ENCODE results near the gene LEO1. TPM values are rescaled to one million over a fixed set of nuclear protein-coding genes. Genes with fewer than 3 reads are reported as not detected.
A peak's percentile ranks its signal among the peaks of the same experiment; 100 is the strongest.

LEO1 gene
- total and polyA plus RNA-seq, 7 donors: 6.2 to 18.6 (median 7.6) TPM

GRCh38 chr15:51908316-51908715 lies 63.3 kb downstream of the LEO1 start:
- Histone ChIP-seq H3K4me3 (no peak overlapping the region), H3K27ac (no peak overlapping the region), H3K4me1 (no peaks in the 10 kb centered on the region), H3K9me3 (no peaks in the 10 kb centered on the region), H3K36me3 (ENCODE audit: insufficient read depth in 1 of 2, low read depth in 1 of 2) (peaks cover 0 to 69% of the 10 kb centered on the region in 2 donors), H3K27me3 (ENCODE audit: insufficient read depth in 3 of 3, low read length in 2 of 3) (no peaks in the 10 kb centered on the region)
- ATAC-seq (no peak), DNase-seq (no peak)
- no peak for TF ChIP-seq CTCF (IDR thresholded peaks at IDR 0.05)
- intact Hi-C loops (cut with DNase I): no loop called here
- 96 to 99% (median 97%) methylated on average over 1 of the region's 1 CpG for WGBS, 3 donors

GRCh38 chr15:51907136-51907862 lies 64.3 kb downstream of the LEO1 start:
- intact Hi-C loops (cut with DNase I): no loop called here
- peaks cover 0 to 77% of the 10 kb centered on the region in 2 donors for H3K36me3 ChIP-seq (ENCODE audit: insufficient read depth in 1 of 2, low read depth in 1 of 2)
- ATAC-seq (peak in 3 of 4 donors; percentile 27 to 61 (median 46)), DNase-seq (no peak)
- H3K9me3 ChIP-seq: no peaks in the 10 kb centered on the region
- no peak for TF ChIP-seq CTCF (IDR thresholded peaks at IDR 0.05)
- no peaks in the 10 kb centered on the region for H3K27me3 ChIP-seq (ENCODE audit: insufficient read depth in 3 of 3, low read length in 2 of 3)
- WGBS, 3 donors: 75 to 90% (median 83%) methylated on average over 8 of the region's 8 CpGs
- no peak overlapping the region for H3K4me3 ChIP-seq
- H3K27ac ChIP-seq: no peak overlapping the region
- H3K4me1 ChIP-seq: no peaks in the 10 kb centered on the region

GRCh38 chr15:51904931-51905330 lies 66.6 kb downstream of the LEO1 start:
- no peak for TF ChIP-seq CTCF (IDR thresholded peaks at IDR 0.05)
- ATAC-seq: no peak
- H3K36me3 ChIP-seq (ENCODE audit: insufficient read depth in 1 of 2, low read depth in 1 of 2): peaks cover 0 to 81% of the 10 kb centered on the region in 2 donors
- 71 to 80% (median 78%) methylated on average over 4 of the region's 4 CpGs for WGBS, 3 donors
- no peak overlapping the region for H3K27ac ChIP-seq
- no peak for DNase-seq
- no peaks in the 10 kb centered on the region for H3K27me3 ChIP-seq (ENCODE audit: insufficient read depth in 3 of 3, low read length in 2 of 3)
- no peak overlapping the region for H3K4me3 ChIP-seq
- intact Hi-C loops (cut with DNase I): no loop called here
- H3K9me3 ChIP-seq: no peaks in the 10 kb centered on the region
- H3K4me1 ChIP-seq: no peaks in the 10 kb centered on the region

GRCh38 chr15:51904421-51904820 lies 67.2 kb downstream of the LEO1 start:
- intact Hi-C loops (cut with DNase I): no loop called here
- ATAC-seq (no peak), DNase-seq (no peak)
- H3K9me3 ChIP-seq: no peaks in the 10 kb centered on the region
- 74 to 83% (median 83%) methylated on average over 3 of the region's 3 CpGs for WGBS, 3 donors
- no peaks in the 10 kb centered on the region for H3K4me1 ChIP-seq
- H3K4me3 ChIP-seq: no peak overlapping the region
- H3K27me3 ChIP-seq (ENCODE audit: insufficient read depth in 3 of 3, low read length in 2 of 3): no peaks in the 10 kb centered on the region
- peaks cover 0 to 81% of the 10 kb centered on the region in 2 donors for H3K36me3 ChIP-seq (ENCODE audit: insufficient read depth in 1 of 2, low read depth in 1 of 2)
- H3K27ac ChIP-seq: no peak overlapping the region
- no peak for TF ChIP-seq CTCF (IDR thresholded peaks at IDR 0.05)

GRCh38 chr15:51889486-51889885 lies 82.1 kb downstream of the LEO1 start:
- Histone ChIP-seq H3K4me3 (no peak overlapping the region), H3K9me3 (no peaks in the 10 kb centered on the region), H3K27me3 (ENCODE audit: insufficient read depth in 3 of 3, low read length in 2 of 3) (no peaks in the 10 kb centered on the region), H3K4me1 (no peaks in the 10 kb centered on the region), H3K36me3 (ENCODE audit: insufficient read depth in 1 of 2, low read depth in 1 of 2) (peaks cover 0 to 41% of the 10 kb centered on the region in 2 donors), H3K27ac (no peak overlapping the region)
- intact Hi-C loops (cut with DNase I): loop anchor here in 1 of 2 donors (10.0 kb wide), 4 partner anchors 55 to 335 kb away; no protein-coding TSS in a partner anchor
- ATAC-seq (no peak), DNase-seq (no peak)
- no peak for TF ChIP-seq CTCF (IDR thresholded peaks at IDR 0.05)
- WGBS, 3 donors: 90 to 95% (median 94%) methylated on average over 2 of the region's 2 CpGs

Measured in psoas muscle (tissue), 8 donors.